Measurements from ENCODE around the gene PIP4K2A. TPM values are rescaled to one million over a fixed set of nuclear protein-coding genes. Genes with fewer than 3 reads are reported as not detected.
"Not testable (repeated sequence)": the region's sequence is repeated elsewhere in the genome, so short reads cannot be mapped to it uniquely, and the experiment has no call there.

The PIP4K2A gene
- total and polyA plus RNA-seq, 5 donors, result 10.1 to 31.7 (median 22.6) TPM

GRCh38 chr10:22508214-22508613 is 206.2 kb downstream of the PIP4K2A start:
- 95% methylated on average over 2 of the region's 2 CpGs for whole genome bisulfite sequencing
- ATAC-seq; intact Hi-C loops (cut with DNase I): not testable (repeated sequence)

DNA sequence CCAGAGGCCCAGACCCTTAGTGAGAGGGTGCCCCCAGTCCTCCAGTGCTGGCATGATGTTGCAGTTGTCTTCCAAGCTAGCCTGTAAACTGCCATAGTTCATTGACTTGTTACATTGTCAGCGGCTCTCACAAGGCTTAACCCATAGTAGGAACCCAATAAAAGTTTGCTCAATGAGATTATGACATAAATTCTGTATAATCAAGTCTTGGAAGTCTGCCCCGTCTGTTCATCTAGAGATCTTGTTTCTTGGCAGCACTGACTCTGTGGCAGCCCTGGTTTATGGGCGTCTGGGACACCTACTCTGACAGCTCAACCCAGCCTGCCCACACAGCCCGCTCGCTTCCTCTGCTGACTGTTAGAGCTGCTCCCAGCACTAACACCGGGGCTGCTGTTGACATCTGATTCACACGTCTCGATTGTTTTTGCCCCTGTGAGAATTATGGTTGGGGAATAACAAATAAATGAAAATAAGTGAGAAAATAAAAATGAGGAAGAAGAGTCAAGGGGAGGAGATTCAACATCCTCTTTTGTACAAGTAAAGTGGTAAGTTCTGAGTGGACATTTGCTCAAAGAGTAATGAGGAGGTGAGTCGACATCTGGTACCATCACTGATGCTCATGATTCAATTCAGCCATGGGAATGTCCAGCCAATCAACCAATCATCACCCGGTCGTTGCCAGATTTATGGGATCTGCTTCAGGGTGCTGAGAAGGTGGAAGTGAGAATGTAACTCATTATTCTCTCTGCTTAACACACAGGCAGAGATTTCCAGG is 208.3 kb downstream of the PIP4K2A start:
- Histone ChIP-seq H3K27me3 (ENCODE audit: control insufficient read depth, insufficient read depth) (no peaks in the 10 kb centered on the region), H3K9me3 (ENCODE audit: control insufficient read depth, low read length) (no peaks in the 10 kb centered on the region), H3K27ac (ENCODE audit: low read length) (no peak overlapping the region), H3K4me1 (ENCODE audit: control insufficient read depth, insufficient read depth, low read length) (no peaks in the 10 kb centered on the region), H3K4me3 (ENCODE audit: low read length) (no peak overlapping the region)
- intact Hi-C loops (cut with DNase I), result no loop called here
- ATAC-seq (peak in 1 of 2 donors; percentile 55), DNase-seq (peak in 1 of 3 donors; percentile 54)
- WGBS, result 48% methylated on average over 11 of the region's 11 CpGs

More at GRCh38 chr10:22508214-22508613, 206.2 kb downstream of the PIP4K2A start:
- not testable (repeated sequence) for H3K9me3 ChIP-seq (ENCODE audit: control insufficient read depth, low read length); H3K27me3 ChIP-seq (ENCODE audit: control insufficient read depth, insufficient read depth); H3K4me1 ChIP-seq (ENCODE audit: control insufficient read depth, insufficient read depth, low read length); DNase-seq; H3K4me3 ChIP-seq (ENCODE audit: low read length); H3K27ac ChIP-seq (ENCODE audit: low read length)

- Histone ChIP-seq H3K9me3 (ENCODE audit: control insufficient read depth, low read length) (no peaks in the 10 kb centered on the region), H3K4me1 (ENCODE audit: control insufficient read depth, insufficient read depth, low read length) (no peaks in the 10 kb centered on the region), H3K27ac (ENCODE audit: low read length) (no peak overlapping the region), H3K27me3 (ENCODE audit: control insufficient read depth, insufficient read depth) (no peaks in the 10 kb centered on the region), H3K4me3 (ENCODE audit: low read length) (no peak overlapping the region)
- DNase-seq (no peak), ATAC-seq (no peak)
- 65% methylated on average over 4 of the region's 4 CpGs for WGBS
- intact Hi-C loops (cut with DNase I), result no loop called here
Measured at GRCh38 chr10:22504766-22505165, 209.6 kb downstream of the PIP4K2A start.

- intact Hi-C loops (cut with DNase I), result no loop called here
- DNase-seq (no peak), ATAC-seq (no peak)
- Histone ChIP-seq H3K4me3 (ENCODE audit: low read length) (no peak overlapping the region), H3K27ac (ENCODE audit: low read length) (no peak overlapping the region), H3K27me3 (ENCODE audit: control insufficient read depth, insufficient read depth) (no peaks in the 10 kb centered on the region), H3K9me3 (ENCODE audit: control insufficient read depth, low read length) (no peaks in the 10 kb centered on the region), H3K4me1 (ENCODE audit: control insufficient read depth, insufficient read depth, low read length) (no peaks in the 10 kb centered on the region)
- WGBS, result 78% methylated on average over 9 of the region's 9 CpGs
Measured at GRCh38 chr10:22503315-22504088, 210.9 kb downstream of the PIP4K2A start.

DNA sequence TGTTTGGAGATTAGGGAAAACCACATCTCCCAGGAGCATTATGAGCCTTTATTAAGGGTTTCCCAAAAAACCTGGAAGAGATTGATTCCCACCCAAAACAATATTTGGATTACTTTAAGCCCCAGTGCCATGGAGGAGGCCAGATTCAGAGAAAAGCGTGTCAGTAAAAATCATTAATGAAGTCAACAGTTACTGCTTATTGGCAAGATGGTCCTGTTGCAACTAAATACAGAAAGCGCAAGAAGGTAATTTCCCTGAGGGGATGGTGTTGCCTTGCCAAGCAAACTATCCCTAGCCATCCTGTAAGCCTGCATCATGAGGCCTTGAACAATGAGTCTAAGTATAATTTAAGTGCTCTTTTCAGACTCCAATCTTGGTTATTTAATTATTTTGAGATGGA is 212.5 kb downstream of the PIP4K2A start:
- no peaks in the 10 kb centered on the region for H3K27me3 ChIP-seq (ENCODE audit: control insufficient read depth, insufficient read depth)
- WGBS, result 97% methylated on average over 2 of the region's 2 CpGs
- ATAC-seq, result no peak
- no peaks in the 10 kb centered on the region for H3K9me3 ChIP-seq (ENCODE audit: control insufficient read depth, low read length)
- DNase-seq, result no peak
- H3K4me1 ChIP-seq (ENCODE audit: control insufficient read depth, insufficient read depth, low read length), result no peaks in the 10 kb centered on the region
- no peak overlapping the region for H3K27ac ChIP-seq (ENCODE audit: low read length)
- H3K4me3 ChIP-seq (ENCODE audit: low read length), result no peak overlapping the region
- intact Hi-C loops (cut with DNase I), result no loop called here

DNA sequence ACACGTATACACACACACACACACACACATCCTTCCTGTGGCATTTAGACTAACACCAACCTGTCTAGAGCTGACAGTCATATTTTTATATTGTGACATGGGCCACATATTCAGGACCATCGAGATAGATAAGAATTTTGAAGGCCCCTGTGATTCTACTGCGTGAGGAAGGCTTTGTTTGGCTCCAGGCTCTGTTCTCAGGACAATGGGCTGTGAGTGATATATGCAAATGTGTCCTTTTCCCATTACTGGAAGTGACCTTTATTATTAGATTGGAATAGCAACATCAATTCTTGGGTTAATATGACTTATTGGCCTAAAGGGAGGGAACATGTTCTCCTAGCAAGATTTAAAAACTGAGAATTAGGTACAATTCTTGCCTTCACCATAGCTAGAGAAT is 213.0 kb downstream of the PIP4K2A start:
- peak in 1 of 2 donors; percentile 82 for ATAC-seq
- Histone ChIP-seq H3K9me3 (ENCODE audit: control insufficient read depth, low read length) (no peaks in the 10 kb centered on the region), H3K4me3 (ENCODE audit: low read length) (no peak overlapping the region), H3K27ac (ENCODE audit: low read length) (no peak overlapping the region), H3K27me3 (ENCODE audit: control insufficient read depth, insufficient read depth) (no peaks in the 10 kb centered on the region), H3K4me1 (ENCODE audit: control insufficient read depth, insufficient read depth, low read length) (no peaks in the 10 kb centered on the region)
- WGBS, result 32% methylated on average over 3 of the region's 3 CpGs
- DNase-seq, result no peak
- intact Hi-C loops (cut with DNase I), result no loop called here

- Histone ChIP-seq H3K9me3 (ENCODE audit: control insufficient read depth, low read length) (no peaks in the 10 kb centered on the region), H3K4me1 (ENCODE audit: control insufficient read depth, insufficient read depth, low read length) (no peaks in the 10 kb centered on the region), H3K27ac (ENCODE audit: low read length) (no peak overlapping the region), H3K27me3 (ENCODE audit: control insufficient read depth, insufficient read depth) (no peaks in the 10 kb centered on the region), H3K4me3 (ENCODE audit: low read length) (no peak overlapping the region)
- intact Hi-C loops (cut with DNase I), result no loop called here
- 51% methylated on average over 7 of the region's 7 CpGs for WGBS
- ATAC-seq (peak; percentile 14 to 69), DNase-seq (no peak)
Measured at GRCh38 chr10:22500656-22501340, 213.6 kb downstream of the PIP4K2A start.

- intact Hi-C loops (cut with DNase I); DNase-seq: not testable (repeated sequence)
- 90% methylated on average over 2 of the region's 2 CpGs for WGBS
Measured at GRCh38 chr10:22499973-22500372, 214.4 kb downstream of the PIP4K2A start.

DNA sequence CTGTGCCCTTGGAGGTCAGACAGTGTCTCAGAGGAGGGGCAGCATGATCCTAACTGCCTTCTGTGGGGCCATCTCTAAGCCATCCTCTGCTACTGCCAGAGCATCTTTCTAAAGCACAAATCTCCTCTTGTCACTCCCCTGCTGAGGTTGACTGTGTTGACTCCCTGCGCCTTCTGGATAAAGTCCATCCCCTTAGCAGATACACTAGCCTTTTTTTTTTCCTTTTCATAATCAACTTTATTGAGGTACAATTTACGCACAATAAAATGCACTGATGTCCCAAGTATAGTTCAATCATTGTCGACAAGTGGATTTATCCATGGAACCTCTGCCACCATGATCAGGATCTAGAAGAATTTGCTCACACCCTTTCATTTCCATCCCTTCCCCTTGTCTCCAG is 219.0 kb downstream of the PIP4K2A start:
- no peak overlapping the region for H3K27ac ChIP-seq (ENCODE audit: low read length)
- no peak for DNase-seq
- H3K9me3 ChIP-seq (ENCODE audit: control insufficient read depth, low read length), result no peaks in the 10 kb centered on the region
- H3K4me3 ChIP-seq (ENCODE audit: low read length), result no peak overlapping the region
- no peaks in the 10 kb centered on the region for H3K4me1 ChIP-seq (ENCODE audit: control insufficient read depth, insufficient read depth, low read length)
- WGBS, result 88% methylated on average over 3 of the region's 3 CpGs
- intact Hi-C loops (cut with DNase I), result no loop called here
- no peak for ATAC-seq
- no peaks in the 10 kb centered on the region for H3K27me3 ChIP-seq (ENCODE audit: control insufficient read depth, insufficient read depth)

More at GRCh38 chr10:22499973-22500372, 214.4 kb downstream of the PIP4K2A start:
- H3K27ac ChIP-seq (ENCODE audit: low read length); H3K4me3 ChIP-seq (ENCODE audit: low read length); H3K27me3 ChIP-seq (ENCODE audit: control insufficient read depth, insufficient read depth); ATAC-seq; H3K9me3 ChIP-seq (ENCODE audit: control insufficient read depth, low read length); H3K4me1 ChIP-seq (ENCODE audit: control insufficient read depth, insufficient read depth, low read length): not testable (repeated sequence)

GRCh38 chr10:22494007-22494406 is 220.4 kb downstream of the PIP4K2A start:
- DNase-seq, result no peak
- peak in 1 of 2 donors; percentile 84 for ATAC-seq
- Histone ChIP-seq H3K9me3 (ENCODE audit: control insufficient read depth, low read length) (no peaks in the 10 kb centered on the region), H3K4me3 (ENCODE audit: low read length) (no peak overlapping the region), H3K27me3 (ENCODE audit: control insufficient read depth, insufficient read depth) (no peaks in the 10 kb centered on the region), H3K4me1 (ENCODE audit: control insufficient read depth, insufficient read depth, low read length) (no peaks in the 10 kb centered on the region), H3K27ac (ENCODE audit: low read length) (no peak overlapping the region)
- intact Hi-C loops (cut with DNase I), result no loop called here
- WGBS, result 60% methylated on average over 3 of the region's 3 CpGs

All from right cardiac atrium (tissue), 5 donors.